NAMALWA (cell line): ENCODE data around the gene CST7.

Experiments
- DNase-seq: peaks from one replicate; pipeline ENCODE4 v3.0.0-alpha.2; 2015; ENCODE audit warnings: low spot score

CST7 gene

DNA sequence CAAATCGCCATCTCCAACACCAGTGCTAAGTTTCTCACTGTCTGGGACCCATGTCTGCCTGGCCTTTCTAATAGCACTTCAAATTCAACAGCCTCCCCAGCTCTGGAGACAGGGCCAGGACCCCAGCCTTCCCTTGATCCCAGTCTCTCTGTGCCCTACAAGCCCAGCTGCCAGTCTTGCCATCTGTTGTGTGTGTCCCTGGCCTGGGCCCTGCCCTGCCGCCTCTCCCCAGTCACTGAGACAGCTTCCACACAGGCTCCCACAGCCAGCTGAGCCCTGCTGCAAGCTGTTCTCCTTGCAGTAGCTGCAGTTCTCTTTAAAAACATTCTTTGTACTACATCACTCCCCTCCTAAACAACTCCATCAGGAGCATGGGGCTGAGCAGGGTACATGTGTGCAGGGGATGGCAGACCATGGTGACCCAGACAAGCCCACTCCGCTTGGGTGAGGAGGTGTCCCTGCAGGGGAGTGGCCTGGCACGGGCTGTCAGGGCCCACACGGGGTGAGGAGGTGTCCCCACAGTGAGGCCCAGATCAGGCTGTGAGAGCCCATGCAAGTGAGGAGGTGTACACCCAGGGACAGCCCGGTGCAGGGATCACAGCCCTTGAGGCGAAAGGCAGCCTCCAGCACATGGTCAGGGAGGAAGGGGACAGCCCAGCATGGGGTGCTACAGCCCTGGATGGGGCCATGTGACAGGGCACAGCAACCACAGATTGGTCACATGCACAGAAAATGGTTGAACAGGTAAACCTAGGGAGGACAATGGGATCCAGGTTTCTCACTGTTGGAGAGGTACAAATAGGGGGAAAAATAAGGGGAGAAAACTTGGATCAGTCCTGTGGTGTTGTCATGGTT, 16.2 kb downstream of the CST7 start:
- no peak for DNase-seq

DNA sequence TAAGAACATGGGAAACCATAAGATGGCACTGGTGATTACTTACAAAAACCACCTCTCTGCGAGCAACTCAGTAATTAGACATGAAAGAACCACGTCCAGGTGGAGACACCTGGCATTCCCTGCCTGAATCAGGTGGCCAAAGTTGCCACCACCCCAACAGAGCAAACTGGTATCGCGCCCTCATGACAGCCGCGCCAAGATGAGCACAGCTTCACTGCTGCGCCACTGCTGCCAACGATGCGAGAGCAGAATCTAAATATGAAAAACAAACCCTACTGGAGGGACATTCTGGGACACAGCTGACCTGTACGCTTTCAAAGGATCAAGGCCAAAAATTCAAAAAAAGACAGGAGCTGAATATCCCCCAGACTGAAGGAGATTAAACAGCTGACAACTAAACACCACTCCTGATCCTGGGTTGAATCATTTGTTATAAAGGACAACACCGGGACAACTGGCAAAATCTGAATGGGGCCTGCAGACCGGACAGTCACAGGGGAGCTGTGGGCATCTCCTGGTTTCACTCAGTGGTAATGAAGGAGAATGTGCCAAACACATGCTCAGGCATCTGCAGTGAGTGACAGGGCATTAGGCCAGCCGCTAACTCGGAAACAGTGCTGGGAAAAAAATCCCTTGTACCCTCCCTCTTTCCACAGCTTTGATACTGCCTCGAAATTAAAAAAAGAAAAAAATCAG, 17.4 kb downstream of the CST7 start:
- no peak for DNase-seq

DNA sequence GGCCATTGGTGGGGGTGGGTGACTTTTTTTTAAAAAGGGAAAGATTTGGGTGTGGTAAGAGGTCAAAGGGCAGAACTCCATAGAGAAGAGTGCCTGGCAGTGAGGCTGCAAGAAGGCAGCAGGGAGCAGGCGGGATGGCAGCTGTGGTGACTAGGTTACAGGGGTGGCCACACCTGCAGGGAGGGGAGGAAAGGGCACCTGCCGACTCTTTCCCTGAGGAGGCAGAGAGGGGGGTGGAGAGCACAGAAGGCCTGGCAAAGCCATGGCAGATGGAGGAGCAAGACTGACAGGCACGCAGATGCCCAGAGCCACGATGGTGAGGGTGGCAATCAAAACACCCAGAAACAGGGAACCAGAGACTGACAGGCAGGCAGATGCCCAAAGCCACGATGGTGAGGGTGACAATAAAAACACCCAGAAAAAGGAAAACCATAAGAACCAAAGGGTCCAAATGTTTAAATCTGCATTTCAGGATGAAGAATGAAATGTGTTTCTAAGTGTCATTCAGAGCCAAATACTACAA, 19.3 kb downstream of the CST7 start:
- DNase-seq: no peak

DNA sequence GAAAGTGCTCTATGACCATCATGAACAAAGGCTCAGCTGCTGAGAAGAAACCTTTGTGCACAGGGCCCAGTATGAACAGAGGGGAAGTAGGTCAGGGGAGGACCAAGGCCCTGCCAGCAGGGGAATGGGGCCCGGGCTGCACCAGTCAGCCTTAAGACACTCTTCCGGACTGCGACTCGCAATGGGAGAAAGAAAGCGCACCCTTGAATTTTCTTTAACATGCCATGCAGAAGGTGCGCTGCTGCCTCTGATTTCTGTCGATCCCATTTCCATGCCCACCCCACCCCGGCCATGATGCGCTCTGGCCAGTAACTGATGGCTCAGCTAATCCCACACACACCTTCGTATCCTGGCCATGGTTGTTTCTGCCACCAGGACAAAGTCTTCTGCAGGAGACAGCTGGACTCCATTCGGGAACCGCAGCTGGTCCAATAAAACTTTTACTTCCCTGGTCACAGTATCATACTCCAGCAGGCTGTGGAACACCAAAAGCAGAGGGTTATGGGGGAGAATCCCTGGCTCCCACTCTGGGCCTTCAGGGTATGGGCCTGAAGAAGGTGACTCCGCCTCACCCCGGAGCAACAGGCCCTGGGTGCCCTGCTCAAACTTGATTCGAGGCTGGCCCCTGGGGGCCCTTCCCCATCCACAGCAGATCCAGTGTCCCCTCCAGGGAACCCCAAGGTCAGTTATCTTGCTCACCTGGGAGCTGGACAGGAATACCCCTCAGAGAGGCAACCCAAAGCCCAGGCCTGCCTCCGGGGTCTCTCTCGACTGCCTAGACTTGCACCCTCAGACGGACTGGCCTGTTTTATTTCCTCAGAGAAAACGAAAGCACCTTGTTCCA, 20.3 kb downstream of the CST7 start:
- no peak for DNase-seq

DNA sequence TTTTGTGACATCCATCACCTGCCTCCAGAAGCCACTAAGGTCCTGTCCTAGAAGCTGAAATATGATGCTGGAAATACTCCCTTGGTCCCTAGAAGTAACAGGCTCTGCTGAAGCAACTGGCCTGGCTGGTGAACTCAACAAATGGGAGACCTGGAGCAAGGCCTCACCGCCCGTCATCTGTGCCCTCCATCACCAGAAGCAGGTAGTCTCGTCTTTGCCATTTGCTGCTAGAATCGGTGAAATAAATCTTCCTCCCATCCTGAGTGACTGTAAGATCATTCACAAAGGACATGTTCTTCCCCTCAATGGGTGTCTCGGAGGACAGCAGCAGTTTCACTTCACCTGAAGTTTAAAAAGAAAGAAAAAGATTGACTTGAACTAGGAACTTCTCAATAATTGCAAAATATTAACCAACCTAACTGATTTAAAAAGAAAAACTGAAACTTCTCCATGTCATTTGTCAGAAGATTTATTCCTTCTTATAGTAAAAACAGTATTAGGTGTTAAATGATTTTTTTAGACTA, 21.0 kb downstream of the CST7 start:
- no peak for DNase-seq

DNA sequence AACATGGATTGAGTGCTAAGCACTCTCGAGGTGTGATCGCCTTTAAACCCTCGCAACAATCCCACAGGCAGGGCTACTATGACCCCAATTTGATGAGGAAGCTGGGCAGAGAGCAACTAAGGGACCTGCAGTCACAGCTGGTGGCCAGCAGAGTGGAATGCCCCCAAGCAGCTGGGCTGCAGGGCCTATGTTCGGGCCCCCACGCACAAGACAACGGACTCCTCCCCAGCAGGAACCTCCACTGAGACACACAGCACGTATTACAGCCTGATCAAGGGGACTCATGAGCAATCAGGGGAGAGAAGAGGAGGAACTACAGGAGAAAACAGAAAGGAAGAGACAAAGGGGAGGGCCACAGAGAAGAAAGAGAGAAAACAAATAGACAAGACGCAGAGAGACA, 21.7 kb downstream of the CST7 start:
- no peak for DNase-seq

DNA sequence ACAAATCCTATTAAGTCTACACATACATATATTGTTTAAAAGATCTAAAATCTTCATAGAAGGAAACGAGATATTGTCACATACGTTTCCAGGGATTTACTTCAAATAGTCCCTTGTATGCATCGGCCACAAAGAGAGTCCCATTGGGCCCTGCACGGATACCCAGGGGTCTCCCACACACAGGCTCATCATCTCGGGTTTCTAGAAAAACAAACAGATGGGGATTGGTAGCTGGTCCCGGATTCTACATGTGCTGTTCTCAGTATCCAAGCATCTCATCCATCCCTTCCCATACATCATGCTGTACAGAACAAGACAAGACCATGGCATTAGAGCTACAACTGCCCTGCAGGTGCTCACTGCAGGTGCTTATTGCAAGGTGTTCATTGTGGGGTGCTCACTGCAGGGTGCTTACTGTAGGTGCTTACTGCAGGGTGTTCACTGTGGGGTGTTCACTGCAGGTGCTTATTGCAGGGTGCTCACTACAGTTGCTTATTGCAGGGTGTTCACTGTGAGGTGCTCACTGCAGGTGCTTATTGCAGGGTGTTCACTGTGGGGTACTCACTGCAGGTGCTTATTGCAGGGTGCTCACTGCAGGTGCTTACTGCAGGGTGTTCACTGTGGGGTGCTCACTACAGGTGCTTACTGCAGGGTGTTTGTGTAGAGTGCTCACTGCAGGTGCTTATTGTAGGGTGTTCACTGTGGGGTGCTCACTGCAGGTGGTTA, 22.5 kb downstream of the CST7 start:
- no peak for DNase-seq

DNA sequence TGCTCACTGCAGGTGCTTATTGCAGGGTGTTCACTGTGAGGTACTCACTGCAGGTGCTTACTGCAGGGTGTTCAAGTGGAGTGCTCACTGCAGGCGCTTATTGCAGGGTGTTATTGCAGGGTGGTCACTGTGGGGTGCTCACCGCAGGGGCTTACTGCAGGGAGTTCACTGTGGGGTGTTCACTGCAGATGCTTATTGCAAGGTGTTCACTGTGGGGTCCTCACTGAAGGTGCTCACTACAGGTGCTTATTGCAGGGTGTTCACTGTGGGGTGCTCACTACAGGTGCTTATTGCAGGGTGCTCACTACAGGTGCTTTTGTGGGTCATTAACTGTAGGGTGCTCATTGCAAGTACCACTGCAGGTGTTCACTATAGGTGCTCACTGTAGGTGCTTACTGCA, 23.3 kb downstream of the CST7 start:
- no peak for DNase-seq

DNA sequence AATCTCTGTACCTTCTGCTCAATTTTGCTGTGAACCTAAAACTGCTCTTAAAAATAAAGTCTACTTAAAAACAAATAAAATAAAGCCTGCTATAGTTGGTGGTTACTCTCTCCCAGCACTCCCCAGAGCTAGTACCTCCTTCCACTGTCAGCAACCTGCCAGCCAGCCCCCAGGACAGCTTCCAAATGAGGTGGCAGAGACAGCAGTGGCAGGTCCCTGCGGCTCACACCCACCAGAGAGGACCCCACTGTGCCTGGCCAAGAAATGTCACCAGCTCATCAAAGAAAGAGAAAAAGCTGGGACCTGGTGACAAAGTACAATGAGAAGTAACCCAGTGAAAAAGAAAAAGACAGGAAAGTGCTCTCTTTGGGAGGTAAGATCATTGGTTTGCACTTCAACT, 28.3 kb downstream of the CST7 start:
- no peak for DNase-seq

DNA sequence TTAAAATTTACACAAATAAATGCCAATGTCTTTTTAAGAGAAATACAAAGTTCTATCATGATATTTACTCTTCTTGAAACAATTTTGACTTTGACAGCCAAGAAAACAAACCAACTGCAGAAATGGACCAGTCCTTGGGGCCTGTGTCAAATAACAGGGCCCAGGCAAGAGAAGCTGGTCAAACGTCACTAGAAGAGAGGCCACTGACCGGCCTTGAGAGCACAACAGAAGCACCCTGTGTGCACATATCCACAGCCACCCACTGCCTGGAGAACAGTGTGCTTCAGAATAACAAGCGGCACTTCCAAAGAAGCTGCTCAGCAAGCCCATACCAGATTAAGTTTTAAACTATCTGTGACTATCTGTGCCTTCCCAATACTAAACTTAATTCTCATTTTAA, 28.7 kb downstream of the CST7 start:
- no peak for DNase-seq

DNA sequence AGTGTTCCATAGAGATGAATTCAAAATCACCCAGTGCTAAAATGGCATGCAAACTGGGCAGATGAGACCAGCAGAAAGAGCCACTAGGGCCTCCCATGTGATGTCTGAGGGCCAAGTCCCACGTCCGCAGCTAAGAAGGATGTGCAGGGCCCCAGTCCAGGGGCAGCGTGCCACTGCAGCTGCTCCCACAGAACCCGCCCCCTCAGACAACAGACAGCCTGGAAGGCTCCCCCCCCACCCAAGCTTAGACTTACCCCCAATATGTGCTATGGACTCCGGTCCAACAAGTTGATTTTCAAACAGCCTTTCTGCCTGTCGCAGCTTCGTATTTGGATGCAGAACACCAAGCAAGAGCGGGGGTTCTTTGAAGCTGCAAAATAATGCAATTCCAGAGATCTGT, 29.4 kb downstream of the CST7 start:
- no peak for DNase-seq

DNA sequence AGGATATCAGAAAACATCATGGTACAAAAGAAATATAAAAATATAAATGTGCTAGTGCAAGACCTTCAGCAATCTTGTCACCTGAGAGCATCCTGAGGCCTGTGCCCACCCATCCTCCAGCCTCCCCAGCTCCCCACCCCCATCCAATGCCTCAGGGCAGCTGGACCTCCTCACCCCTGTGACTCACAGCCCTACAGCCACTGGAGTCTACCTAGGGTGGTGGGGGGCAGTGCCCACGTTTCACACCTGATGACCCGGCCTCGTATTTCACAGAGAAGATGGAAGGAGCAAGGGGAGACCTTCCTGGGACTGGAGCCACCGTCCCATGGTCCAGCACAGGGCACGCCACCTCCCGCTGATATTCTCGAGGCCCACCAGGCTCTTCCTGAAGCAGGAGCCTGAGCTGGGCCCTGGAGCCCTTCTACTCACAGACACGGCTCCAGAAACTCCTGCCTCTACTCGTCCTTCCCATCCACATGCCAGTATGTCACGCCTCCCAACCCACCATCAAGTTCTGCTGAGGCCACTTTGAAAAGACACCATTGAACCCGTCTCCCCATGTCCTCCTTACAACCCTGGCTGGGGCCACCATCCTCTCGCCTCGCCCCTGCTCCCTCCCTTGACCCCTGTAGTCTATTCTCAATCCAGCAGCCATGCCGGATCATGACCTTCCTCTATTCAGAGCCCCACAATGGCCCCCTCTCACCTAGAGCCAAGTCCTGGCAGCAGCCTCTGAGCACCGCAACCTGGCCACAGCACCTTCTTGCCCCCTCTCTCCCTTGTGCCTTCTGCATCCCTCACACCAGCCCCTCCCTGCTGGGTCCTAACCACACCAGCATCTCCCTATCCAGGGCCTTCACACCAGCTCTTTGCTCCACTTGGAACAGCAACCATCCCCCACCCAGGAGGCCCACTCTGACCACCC, 30.2 kb downstream of the CST7 start:
- DNase-seq: no peak

DNA sequence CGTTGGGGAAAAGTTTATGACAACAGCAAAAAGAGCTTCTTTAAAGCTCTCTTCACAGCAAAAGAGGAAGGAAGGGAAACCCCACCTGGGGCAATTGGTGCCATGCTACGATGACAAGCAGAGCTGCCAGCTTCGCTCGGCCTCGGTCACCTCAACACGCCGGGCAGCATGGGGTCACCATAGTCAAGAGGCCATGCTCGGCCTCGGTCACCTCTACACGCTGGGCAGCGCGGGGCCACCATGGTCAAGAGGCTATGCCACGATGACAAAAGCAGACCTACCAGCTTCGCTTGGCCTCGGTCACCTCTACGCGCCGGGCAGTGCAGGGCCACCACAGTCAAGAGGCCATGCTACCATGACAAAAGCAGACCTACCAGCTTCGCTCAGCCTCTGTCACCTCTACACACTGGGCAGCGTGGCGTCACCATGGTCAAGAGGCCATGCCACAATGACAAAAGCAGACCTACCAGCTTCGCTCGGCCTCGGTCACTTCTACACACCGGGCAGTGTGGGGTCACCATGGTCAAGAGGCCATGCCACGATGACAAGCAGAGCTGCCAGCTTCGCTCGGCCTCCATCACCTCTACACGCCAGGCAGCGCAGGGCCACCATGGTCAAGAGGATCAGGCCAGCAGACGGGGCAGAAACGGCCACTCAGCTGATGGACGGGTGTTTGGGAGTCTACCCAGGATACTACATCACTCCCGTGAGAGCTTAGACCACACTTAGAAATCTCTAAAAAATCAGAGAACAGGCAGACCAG, 31.4 kb downstream of the CST7 start:
- no peak for DNase-seq

DNA sequence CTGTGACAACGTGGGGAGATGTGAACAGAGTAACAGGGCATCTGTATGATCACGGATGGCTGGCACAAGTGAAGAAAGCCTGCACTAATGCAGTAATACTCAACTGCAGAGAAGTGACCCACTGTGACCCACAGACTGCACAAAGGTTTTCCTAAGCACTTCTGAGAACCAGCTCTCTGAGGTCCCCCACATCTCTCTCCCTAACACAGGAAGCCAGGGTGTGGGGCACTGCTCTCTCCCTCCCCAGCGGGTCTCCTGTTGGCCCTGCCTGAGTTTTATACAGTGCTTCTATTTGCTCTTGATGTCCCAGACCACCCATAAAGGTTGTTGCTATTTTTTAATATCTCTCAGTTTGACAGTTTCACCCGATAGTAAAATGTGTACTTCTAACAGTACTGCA, 32.2 kb downstream of the CST7 start:
- DNase-seq: no peak

DNA sequence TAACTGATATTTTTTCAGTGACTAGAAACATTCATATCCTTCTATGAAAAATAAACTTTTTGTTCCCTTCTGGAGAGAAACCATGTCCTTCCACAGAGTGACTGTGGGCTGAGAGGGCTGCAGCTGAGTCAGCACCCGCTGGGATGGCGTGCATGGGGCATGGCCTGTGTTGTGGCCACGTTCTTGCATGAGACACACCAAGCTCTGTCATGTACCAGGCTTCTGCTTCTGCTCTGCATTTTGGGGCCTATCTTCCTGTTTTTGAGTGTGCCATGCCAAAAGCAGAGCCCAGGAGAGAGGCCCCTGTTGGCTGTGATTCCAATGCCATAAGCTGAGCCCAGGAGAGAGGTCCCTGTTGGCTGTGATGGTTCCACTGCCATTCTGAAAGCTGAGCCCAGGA, 32.7 kb downstream of the CST7 start:
- no peak for DNase-seq

DNA sequence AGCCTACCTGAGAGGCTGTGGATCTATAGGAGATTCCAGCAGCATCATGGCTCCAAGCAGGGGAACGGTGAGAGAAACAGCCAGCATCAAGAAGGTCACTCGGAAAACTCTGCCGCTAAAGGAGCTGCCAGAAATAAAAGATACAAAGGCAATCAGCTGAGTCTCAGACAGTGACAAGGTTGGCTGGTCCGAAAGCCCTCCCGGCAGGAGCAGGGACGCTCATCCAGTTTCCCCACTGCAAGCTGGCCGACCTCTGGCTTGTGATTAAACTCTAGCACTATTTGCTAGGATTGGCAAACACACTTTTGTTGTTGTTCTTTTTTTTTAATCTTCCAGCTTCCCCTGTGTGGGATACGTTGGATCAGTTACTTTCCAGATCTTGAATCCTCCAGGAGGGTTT, 34.8 kb downstream of the CST7 start:
- no peak for DNase-seq

DNA sequence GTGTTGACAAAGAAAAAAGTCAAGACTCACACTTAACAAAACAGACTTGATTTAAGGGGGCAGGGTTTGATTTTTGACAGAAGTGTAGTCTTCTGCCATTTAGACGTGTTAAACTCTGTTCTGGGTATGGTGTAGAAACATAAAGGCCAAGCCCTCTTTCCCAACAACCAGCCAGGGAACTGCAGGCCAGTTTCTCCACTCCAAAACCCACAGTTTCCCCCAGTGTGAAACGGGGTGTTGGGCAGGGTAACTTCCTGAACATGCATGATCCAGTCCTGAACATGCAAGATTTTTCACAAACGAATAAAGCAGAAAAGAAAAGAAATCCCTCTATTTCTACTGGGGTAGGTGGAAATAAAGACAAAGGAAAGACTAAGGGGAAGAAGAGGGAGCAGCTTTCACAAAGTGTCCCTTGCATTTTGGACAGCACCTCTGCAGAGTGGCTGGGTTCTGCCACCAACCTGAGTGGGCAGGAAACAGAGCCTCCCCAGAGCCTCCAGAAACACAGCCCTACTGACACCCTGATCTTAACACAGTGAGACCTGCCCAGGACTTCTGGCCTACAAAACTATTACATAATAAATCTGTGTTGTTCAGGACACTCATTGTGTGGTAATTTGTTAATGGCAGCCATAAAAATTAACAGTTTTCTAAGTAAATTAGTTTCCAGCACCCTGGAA, 36.0 kb downstream of the CST7 start:
- no peak for DNase-seq

DNA sequence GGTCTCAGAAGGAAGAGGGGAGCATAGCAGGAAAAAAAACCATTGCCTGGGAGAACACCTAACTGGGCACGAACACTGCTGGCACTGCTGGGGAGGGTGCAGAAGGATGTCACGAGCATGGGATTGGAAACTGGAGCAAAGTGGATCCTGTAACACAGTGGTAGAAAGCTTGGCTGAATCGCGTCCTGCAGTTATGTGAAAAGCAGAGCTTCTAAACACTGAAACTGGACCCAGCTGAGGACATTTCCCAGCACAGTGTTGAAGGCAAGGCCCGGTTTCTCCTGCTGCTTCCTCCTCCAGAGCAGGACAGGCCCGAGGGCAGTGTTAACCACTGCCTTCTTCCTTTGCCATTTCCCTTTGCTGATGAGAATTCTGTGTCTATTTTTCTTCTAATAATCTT, 36.7 kb downstream of the CST7 start:
- DNase-seq: no peak

DNA sequence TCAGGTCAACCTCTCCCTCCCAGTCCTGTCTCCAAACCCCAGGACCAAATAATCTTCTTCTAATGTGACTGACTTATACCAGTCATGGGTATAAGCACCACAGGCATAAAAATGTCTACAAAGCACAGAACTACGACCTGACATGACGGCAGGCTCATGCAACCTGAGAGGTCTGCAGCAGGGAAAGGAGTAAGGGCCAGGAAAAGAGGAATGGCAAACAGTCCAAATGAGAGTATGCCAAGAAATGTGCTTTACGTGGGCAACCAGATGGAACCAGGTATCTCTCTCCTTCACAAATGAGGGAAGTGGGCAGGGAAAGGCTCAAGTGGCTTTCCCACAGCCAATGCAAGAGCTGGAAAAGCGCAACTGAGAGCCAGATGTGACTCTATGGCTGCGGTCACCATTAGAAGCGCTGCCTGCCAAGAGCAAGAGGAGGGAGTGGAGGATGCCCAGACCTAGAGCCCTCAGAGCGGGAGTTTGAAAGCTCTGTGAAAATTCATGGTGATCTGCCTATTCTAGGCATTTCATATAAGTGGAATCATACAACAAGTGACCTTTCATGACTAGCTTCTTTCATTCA, 37.5 kb downstream of the CST7 start:
- DNase-seq: no peak
